Glutamatergic neuron (in vitro differentiated cells): Measurements from ENCODE around the gene MST1R. TPM values are rescaled to one million over a fixed set of nuclear protein-coding genes. Genes with fewer than 3 reads are reported as not detected.
"Not testable (repeated sequence)": the region's sequence is repeated elsewhere in the genome, so short reads cannot be mapped to it uniquely, and the experiment has no call there.

Experiments used
- DNase-seq: peaks from one replicate; pipeline ENCODE4 v3.0.0; 2022
- H3K27ac Mint-ChIP-seq: one replicate; pipeline ENCODE4 v1.8.0; 2020; ENCODE audit warnings: mild to moderate bottlenecking, mixed read lengths, inconsistent platforms; ENCODE audit not compliant: unreplicated experiment
- H3K27me3 Mint-ChIP-seq: one replicate; pipeline ENCODE4 v1.8.0; 2020; ENCODE audit warnings: mild to moderate bottlenecking, moderate library complexity, mixed read lengths, inconsistent platforms; ENCODE audit not compliant: unreplicated experiment
- H3K36me3 Mint-ChIP-seq: one replicate; pipeline ENCODE4 v1.8.0; 2020; ENCODE audit warnings: mild to moderate bottlenecking, mixed read lengths, inconsistent platforms; ENCODE audit not compliant: unreplicated experiment
- H3K4me1 Mint-ChIP-seq: one replicate; pipeline ENCODE4 v1.8.0; 2020; ENCODE audit warnings: mild to moderate bottlenecking, low read depth, mixed read lengths, inconsistent platforms; ENCODE audit not compliant: unreplicated experiment
- H3K4me3 Mint-ChIP-seq: one replicate; pipeline ENCODE4 v1.8.0; 2020; ENCODE audit warnings: mild to moderate bottlenecking, mixed read lengths, inconsistent platforms; ENCODE audit not compliant: unreplicated experiment
- H3K9me3 Mint-ChIP-seq: one replicate; pipeline ENCODE4 v1.8.0; 2020; ENCODE audit warnings: mild to moderate bottlenecking, moderate library complexity, mixed read lengths, inconsistent platforms; ENCODE audit not compliant: unreplicated experiment
- total RNA-seq: library from RNA; stranded (reverse); fragmentation: NEBNext Ultra II Directional; extraction: Animal tissue kit (Norgen Biotek cat#: 25700); gene quantifications from one replicate; pipeline ENCODE4 v1.2.1, GENCODE V29; 2021; ENCODE audit not compliant: unreplicated experiment
- TF ChIP-seq, protein P1 (sequence below): fragments of 200-600 bp; sonication (generic); IDR thresholded peaks from one replicate; pipeline ENCODE4 v1.5.0; 2021; ENCODE audit not compliant: partially characterized antibody, unreplicated experiment

The MST1R gene
- total RNA-seq, 1 donor from 2014 or later: 8.6 TPM

DNA sequence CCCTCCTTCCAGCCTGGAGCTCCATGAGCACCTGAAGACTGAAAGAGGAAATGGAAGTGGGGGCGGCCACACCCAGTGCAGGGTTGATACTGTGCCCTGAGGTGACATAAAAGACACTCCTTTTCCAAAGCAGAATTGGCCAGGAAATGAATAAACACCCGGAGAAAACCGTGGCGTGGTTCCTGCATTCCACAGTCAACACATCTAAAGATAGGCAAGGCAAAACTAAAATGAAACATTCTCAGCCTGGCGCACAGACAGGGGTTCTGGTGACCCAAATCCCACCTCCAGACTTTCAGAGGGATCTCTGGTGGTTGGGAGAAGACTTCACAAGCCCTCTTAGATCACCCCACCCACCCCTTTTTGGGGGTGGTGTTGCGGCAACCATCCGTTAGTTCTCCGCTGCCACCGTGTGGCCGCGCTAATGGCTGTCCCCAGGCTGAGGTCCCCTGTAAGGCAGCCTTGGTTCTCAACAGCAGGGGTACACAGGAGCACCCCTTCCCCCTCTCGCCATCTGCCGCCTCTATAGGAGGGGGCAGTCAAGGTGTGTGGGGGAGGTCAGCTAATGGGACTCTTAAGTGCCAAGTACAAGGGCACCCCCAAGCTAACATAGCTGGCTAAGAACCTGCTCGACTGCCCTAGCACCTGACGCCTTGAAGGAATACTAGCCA lies 2.5 kb upstream of the MST1R start:
- peaks cover 8% of the 10 kb centered on the region for H3K27me3 Mint-ChIP-seq
- H3K4me3 Mint-ChIP-seq: peak overlapping the region; percentile 4
- peak; percentile 67 for DNase-seq
- no peaks in the 10 kb centered on the region for H3K9me3 Mint-ChIP-seq
- H3K4me1 Mint-ChIP-seq: peaks cover 13% of the 10 kb centered on the region
- TF ChIP-seq, protein P1, sequence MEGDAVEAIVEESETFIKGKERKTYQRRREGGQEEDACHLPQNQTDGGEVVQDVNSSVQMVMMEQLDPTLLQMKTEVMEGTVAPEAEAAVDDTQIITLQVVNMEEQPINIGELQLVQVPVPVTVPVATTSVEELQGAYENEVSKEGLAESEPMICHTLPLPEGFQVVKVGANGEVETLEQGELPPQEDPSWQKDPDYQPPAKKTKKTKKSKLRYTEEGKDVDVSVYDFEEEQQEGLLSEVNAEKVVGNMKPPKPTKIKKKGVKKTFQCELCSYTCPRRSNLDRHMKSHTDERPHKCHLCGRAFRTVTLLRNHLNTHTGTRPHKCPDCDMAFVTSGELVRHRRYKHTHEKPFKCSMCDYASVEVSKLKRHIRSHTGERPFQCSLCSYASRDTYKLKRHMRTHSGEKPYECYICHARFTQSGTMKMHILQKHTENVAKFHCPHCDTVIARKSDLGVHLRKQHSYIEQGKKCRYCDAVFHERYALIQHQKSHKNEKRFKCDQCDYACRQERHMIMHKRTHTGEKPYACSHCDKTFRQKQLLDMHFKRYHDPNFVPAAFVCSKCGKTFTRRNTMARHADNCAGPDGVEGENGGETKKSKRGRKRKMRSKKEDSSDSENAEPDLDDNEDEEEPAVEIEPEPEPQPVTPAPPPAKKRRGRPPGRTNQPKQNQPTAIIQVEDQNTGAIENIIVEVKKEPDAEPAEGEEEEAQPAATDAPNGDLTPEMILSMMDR: peak; percentile 57
- H3K36me3 Mint-ChIP-seq: no peaks in the 10 kb centered on the region
- peak overlapping the region; percentile 38 for H3K27ac Mint-ChIP-seq

- not testable (repeated sequence) for H3K4me1 Mint-ChIP-seq, H3K36me3 Mint-ChIP-seq, H3K4me3 Mint-ChIP-seq, H3K9me3 Mint-ChIP-seq, H3K27me3 Mint-ChIP-seq, DNase-seq, H3K27ac Mint-ChIP-seq
Measured at GRCh38 chr3:49904448-49904847, 775 bp upstream of the MST1R start.

DNA sequence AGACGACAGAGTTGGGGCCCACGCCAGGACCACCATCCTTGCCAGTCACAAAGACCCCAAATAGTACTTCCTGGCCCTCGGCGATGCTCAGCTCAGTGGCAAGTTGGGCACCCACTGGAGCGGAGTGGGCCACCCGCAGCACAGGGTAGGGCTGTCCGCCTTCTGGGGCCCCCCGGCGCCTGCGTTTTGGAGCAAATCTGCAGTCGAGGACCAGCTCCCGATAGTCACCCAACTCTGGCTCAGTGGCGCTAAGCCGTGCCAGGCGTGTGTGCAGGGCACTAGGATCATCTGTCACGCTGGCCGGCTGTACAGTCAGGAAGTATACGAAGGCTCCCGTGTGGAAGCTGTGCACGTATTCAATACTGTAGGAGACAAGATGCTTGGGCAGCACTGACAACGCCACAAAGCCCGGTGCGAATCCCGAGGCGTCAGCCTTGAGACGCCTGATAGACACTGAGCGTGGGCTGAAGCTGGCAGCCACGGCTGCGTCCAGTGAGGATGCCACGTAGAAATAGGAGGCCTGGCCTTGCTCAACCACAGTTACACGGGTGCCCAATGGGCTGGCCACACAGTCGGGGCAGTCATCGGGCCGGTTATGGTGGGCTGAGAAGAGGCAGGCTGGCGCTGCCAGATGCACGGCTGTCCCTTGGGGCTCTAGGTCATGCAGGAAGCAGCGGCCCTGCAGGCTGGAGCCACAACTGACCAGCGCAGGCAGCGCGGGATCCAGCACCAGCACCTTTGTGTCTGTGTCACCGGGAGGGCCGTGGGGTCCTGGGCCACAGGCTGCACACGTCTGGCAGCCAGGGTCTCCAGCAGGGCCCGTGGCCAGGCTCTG lies 945 bp downstream of the MST1R start:
- H3K4me1 Mint-ChIP-seq: peaks cover 8% of the 10 kb centered on the region
- H3K27ac Mint-ChIP-seq: no peak overlapping the region
- no peaks in the 10 kb centered on the region for H3K9me3 Mint-ChIP-seq

GRCh38 chr3:49901366-49902339 lies 2.0 kb downstream of the MST1R start:
- Mint-ChIP-seq H3K9me3 (no peaks in the 10 kb centered on the region), H3K4me3 (no peak overlapping the region), H3K4me1 (peaks cover 8% of the 10 kb centered on the region), H3K27me3 (peaks cover 3% of the 10 kb centered on the region), H3K27ac (no peak overlapping the region), H3K36me3 (no peaks in the 10 kb centered on the region)
- TF ChIP-seq, protein P1: no peak
- no peak for DNase-seq

More for the DNA sequence above, 945 bp downstream of the MST1R start:
- TF ChIP-seq, protein P1: no peak
- Mint-ChIP-seq H3K27me3 (peaks cover 3% of the 10 kb centered on the region), H3K4me3 (peak overlapping the region; percentile 75), H3K36me3 (no peaks in the 10 kb centered on the region)
- peak; percentile 64 for DNase-seq

- peaks cover 4% of the 10 kb centered on the region for H3K4me1 Mint-ChIP-seq
- H3K9me3 Mint-ChIP-seq: no peaks in the 10 kb centered on the region
- H3K36me3 Mint-ChIP-seq: no peaks in the 10 kb centered on the region
- no peak overlapping the region for H3K4me3 Mint-ChIP-seq
- DNase-seq: no peak
- H3K27me3 Mint-ChIP-seq: peaks cover 3% of the 10 kb centered on the region
- H3K27ac Mint-ChIP-seq: no peak overlapping the region
- TF ChIP-seq, protein P1: no peak
Measured at GRCh38 chr3:49900491-49901153, 3.1 kb downstream of the MST1R start.
